Measurements from ENCODE around the gene ZNHIT1. TPM values are rescaled to one million over a fixed set of nuclear protein-coding genes. Genes with fewer than 3 reads are reported as not detected.

Gene ZNHIT1
- total and polyA plus RNA-seq, 2 donors from 2014 or later = 74.9 to 208 TPM

DNA sequence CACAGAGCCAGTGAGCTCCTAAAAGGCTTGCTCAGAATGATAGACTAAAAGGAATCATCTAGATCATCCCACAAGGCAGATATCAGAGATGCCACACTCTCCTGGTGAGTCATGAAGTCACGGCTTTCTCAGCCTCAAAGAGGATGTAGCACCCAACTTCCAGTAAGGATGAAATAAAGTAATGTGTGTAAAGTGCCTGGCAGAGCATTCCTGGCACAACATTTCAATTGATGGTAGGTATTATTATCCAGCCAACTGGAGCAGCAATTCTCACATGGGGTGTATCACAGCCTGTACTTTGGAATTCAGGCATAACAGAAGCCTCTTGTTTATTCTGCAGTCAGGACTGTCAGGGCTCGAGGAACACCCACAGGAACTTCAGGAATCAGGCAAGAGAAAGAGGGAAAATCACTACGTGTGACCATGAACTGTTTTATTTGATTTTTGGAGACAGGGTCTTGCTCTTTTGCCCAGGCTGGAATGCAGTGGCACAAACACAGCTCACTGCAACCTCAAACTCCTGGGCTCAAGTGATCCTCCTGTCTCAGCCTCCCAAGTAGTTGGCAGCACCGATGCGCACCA lies 32.6 kb upstream of the ZNHIT1 start:
- no peak overlapping the region for H3K27ac ChIP-seq (ENCODE audit: low read depth in 2 of 2, low read length in 2 of 2)
- FAIRE-seq (no peak), DNase-seq (no peak)
- no peaks in the 10 kb centered on the region for H3K36me3 ChIP-seq (ENCODE audit: control insufficient read depth in 2 of 3, insufficient read depth in 3 of 3, low read length in 3 of 3)
- TF ChIP-seq, protein P1, sequence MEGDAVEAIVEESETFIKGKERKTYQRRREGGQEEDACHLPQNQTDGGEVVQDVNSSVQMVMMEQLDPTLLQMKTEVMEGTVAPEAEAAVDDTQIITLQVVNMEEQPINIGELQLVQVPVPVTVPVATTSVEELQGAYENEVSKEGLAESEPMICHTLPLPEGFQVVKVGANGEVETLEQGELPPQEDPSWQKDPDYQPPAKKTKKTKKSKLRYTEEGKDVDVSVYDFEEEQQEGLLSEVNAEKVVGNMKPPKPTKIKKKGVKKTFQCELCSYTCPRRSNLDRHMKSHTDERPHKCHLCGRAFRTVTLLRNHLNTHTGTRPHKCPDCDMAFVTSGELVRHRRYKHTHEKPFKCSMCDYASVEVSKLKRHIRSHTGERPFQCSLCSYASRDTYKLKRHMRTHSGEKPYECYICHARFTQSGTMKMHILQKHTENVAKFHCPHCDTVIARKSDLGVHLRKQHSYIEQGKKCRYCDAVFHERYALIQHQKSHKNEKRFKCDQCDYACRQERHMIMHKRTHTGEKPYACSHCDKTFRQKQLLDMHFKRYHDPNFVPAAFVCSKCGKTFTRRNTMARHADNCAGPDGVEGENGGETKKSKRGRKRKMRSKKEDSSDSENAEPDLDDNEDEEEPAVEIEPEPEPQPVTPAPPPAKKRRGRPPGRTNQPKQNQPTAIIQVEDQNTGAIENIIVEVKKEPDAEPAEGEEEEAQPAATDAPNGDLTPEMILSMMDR (IDR thresholded peaks at IDR 0.05; ENCODE audit: borderline replicate concordance, extremely low read depth, insufficient read depth) = no peak
- intact Hi-C loops (cut with DNase I) = no loop called here
- H3K27me3 ChIP-seq (ENCODE audit: control insufficient read depth, insufficient read depth, low read length) = peaks cover 7% of the 10 kb centered on the region
- no peak overlapping the region for H3K4me3 ChIP-seq (ENCODE audit: low read length in 3 of 3)
- H3K4me1 ChIP-seq (ENCODE audit: control insufficient read depth in 2 of 3, insufficient read depth in 2 of 3, low read depth in 1 of 3, low read length in 3 of 3) = no peaks in the 10 kb centered on the region
- H3K9me3 ChIP-seq (ENCODE audit: control insufficient read depth in 2 of 3, insufficient read depth in 1 of 3, low read length in 3 of 3) = no peaks in the 10 kb centered on the region
- no peak overlapping the region for H3K9ac ChIP-seq (ENCODE audit: low read length in 3 of 3)

DNA sequence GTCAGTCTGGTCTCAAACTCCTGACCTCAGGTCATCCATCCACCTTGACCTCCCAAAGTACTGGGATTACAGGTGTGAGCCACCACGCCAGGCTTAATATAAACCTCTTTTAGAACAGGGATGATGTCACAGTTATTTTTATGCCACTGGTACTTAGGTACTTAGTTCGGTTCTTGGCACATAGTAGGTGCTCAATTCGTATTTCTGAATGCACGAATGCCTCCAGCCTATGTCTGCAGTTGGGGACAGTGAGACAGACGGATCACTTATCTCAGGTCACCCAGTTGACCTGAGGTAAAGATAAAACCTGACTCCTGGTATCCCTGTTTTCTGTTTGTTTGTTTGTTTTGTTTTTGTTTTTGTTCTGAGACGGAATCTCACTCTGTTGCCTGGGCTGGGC lies 31.8 kb upstream of the ZNHIT1 start:
- H3K36me3 ChIP-seq (ENCODE audit: control insufficient read depth in 2 of 3, insufficient read depth in 3 of 3, low read length in 3 of 3) = no peaks in the 10 kb centered on the region
- no peaks in the 10 kb centered on the region for H3K9me3 ChIP-seq (ENCODE audit: control insufficient read depth in 2 of 3, insufficient read depth in 1 of 3, low read length in 3 of 3)
- DNase-seq (no peak), FAIRE-seq (no peak)
- no peak overlapping the region for H3K27ac ChIP-seq (ENCODE audit: low read depth in 2 of 2, low read length in 2 of 2)
- H3K9ac ChIP-seq (ENCODE audit: low read length in 3 of 3) = no peak overlapping the region
- H3K4me1 ChIP-seq (ENCODE audit: control insufficient read depth in 2 of 3, insufficient read depth in 2 of 3, low read depth in 1 of 3, low read length in 3 of 3) = no peaks in the 10 kb centered on the region
- intact Hi-C loops (cut with DNase I) = no loop called here
- H3K27me3 ChIP-seq (ENCODE audit: control insufficient read depth, insufficient read depth, low read length) = no peaks in the 10 kb centered on the region
- TF ChIP-seq, protein P1 (IDR thresholded peaks at IDR 0.05; ENCODE audit: borderline replicate concordance, extremely low read depth, insufficient read depth) = no peak
- H3K4me3 ChIP-seq (ENCODE audit: low read length in 3 of 3) = no peak overlapping the region

DNA sequence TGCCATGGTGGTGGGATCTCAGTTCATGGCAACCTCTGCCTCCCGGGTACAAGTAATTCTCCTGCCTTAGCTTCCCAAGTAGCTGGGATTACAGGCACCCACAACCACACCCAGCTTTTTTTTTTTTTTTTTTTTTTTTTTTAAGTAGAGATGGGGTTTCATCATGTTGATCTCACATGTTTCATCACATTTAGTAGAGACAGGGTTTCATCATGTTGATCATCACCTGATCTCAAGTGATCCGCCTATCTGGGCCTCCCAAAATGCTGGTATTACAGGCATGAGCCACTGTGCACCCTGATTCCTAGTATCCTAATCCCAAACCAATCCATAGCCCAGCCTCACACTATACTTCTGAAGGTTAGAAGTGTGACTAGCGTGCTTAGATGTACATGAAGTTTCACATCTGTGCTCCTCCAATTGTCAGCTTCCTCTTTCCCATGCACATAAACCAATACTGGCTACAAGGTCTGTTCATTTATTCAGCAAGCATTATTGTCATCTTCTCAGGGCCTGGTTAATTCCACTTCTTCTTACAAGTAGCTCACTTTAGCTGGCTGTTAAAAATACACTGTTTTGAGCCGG lies 31.0 kb upstream of the ZNHIT1 start:
- H3K9me3 ChIP-seq (ENCODE audit: control insufficient read depth in 2 of 3, insufficient read depth in 1 of 3, low read length in 3 of 3) = no peaks in the 10 kb centered on the region
- FAIRE-seq (no peak), DNase-seq (no peak)
- H3K27ac ChIP-seq (ENCODE audit: low read depth in 2 of 2, low read length in 2 of 2) = no peak overlapping the region
- intact Hi-C loops (cut with DNase I) = no loop called here
- no peak overlapping the region for H3K9ac ChIP-seq (ENCODE audit: low read length in 3 of 3)
- no peaks in the 10 kb centered on the region for H3K27me3 ChIP-seq (ENCODE audit: control insufficient read depth, insufficient read depth, low read length)
- TF ChIP-seq, protein P1 (IDR thresholded peaks at IDR 0.05; ENCODE audit: borderline replicate concordance, extremely low read depth, insufficient read depth) = no peak
- no peaks in the 10 kb centered on the region for H3K36me3 ChIP-seq (ENCODE audit: control insufficient read depth in 2 of 3, insufficient read depth in 3 of 3, low read length in 3 of 3)
- no peaks in the 10 kb centered on the region for H3K4me1 ChIP-seq (ENCODE audit: control insufficient read depth in 2 of 3, insufficient read depth in 2 of 3, low read depth in 1 of 3, low read length in 3 of 3)
- H3K4me3 ChIP-seq (ENCODE audit: low read length in 3 of 3) = no peak overlapping the region

Data from kidney (tissue), 14 donors.